Ascending aorta (tissue), 2 donors: ENCODE data around the gene NUCB1. TPM values are rescaled to one million over a fixed set of nuclear protein-coding genes. Genes with fewer than 3 reads are reported as not detected.

ENCODE experiments used
- DNase-seq, 2 donors: peaks; one replicate each; pipeline ENCODE4 v3.0.0-alpha.2; 2019; ENCODE audit warnings: low spot score in 2 of 2
- H3K27ac ChIP-seq, 2 donors: fragments of 200-600 bp; sonication (generic); one replicate each; pipeline ENCODE4 v1.5.1; 2016 to 2017; ENCODE audit warnings: mild to moderate bottlenecking in 1 of 2
- H3K27me3 ChIP-seq: fragments of 200-600 bp; sonication (generic); one replicate; pipeline ENCODE4 v1.5.1; 2017
- H3K36me3 ChIP-seq, 2 donors: fragments of 200-600 bp; sonication (generic); one replicate each; pipeline ENCODE4 v1.5.1; 2016
- H3K4me1 ChIP-seq, 2 donors: fragments of 200-600 bp; sonication (generic); one replicate each; pipeline ENCODE4 v1.5.1; 2016 to 2017; ENCODE audit warnings: mild to moderate bottlenecking in 1 of 2
- H3K4me3 ChIP-seq, 2 donors: fragments of 200-600 bp; sonication (generic); one replicate each; pipeline ENCODE4 v1.5.1; 2016 to 2017; ENCODE audit warnings: mild to moderate bottlenecking in 1 of 2
- H3K9me3 ChIP-seq, 2 donors: fragments of 200-600 bp; sonication (generic); one replicate each; pipeline ENCODE4 v1.5.1; 2016
- intact Hi-C: fragments of 100-400 bp; cut with DNase I; formaldehyde crosslinking; loops from one replicate; pipeline ENCODE4 v1.15.1; 2023
- total RNA-seq: library from RNA; depleted of rRNA; stranded (reverse); fragments of >200 nt; gene quantifications from one replicate; pipeline ENCODE4 v1.1.0, GENCODE V29; 2016
- TF ChIP-seq, protein P1 (sequence below), 3 experiments: fragments of 200-600 bp in 2 of 3; fragments of 450-650 bp in 1 of 3; sonication (generic) in 2 of 3; IDR thresholded peaks; one replicate each; pipeline ENCODE4 v1.5.1; 2016 to 2019; ENCODE audit warnings: antibody characterized with exemption in 3 of 3, mild to moderate bottlenecking in 1 of 3, moderate library complexity in 1 of 3

Gene NUCB1
- total RNA-seq, 1 donor from 2014 or later, result 505 TPM

DNA sequence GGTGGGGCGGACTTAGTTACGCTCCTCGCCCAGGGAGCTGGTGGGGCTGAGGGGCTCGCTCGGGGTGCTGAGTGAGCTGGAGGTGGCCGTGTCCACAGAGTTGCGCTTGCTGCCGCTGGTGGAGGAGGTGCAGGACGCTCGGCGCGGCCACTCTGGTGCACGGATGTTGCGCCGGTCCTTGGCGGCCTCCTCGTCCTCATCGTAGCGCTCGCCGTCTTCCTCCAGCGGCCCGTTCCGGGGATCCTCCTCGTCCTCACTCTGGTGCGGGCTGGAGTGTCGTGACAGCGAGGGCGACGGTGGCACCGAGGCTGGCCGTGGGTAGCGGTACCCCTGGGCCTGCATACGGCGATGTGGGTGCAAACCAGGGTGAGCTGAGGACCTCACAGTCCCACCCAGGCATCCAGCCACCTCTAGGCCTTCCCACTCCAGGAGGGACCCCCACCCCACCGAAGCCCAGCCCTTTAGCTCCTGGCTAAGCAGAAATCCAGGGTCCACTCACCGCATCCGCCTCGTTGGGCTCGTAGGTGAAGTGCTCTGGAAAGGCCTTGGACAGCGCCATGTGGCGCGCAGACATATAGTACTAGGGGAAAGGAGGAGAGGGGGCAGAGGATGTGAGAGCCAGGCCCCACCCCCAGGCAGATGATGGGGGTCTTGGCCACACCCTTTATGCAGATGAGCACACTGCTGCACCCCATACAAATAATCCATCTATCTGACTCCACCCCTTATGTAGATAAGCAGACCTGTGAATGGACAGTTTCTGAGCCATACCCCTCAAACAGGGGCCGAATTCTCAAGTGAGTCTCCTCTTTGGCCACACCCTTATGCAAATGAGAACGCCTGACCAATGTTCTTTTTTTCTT lies 69.4 kb downstream of the NUCB1 start:
- H3K4me1 ChIP-seq, result peaks cover 9 to 21% of the 10 kb centered on the region in 2 donors
- no peak for DNase-seq
- H3K27ac ChIP-seq, result peak overlapping the region; percentile 45 to 96
- TF ChIP-seq, protein P1, sequence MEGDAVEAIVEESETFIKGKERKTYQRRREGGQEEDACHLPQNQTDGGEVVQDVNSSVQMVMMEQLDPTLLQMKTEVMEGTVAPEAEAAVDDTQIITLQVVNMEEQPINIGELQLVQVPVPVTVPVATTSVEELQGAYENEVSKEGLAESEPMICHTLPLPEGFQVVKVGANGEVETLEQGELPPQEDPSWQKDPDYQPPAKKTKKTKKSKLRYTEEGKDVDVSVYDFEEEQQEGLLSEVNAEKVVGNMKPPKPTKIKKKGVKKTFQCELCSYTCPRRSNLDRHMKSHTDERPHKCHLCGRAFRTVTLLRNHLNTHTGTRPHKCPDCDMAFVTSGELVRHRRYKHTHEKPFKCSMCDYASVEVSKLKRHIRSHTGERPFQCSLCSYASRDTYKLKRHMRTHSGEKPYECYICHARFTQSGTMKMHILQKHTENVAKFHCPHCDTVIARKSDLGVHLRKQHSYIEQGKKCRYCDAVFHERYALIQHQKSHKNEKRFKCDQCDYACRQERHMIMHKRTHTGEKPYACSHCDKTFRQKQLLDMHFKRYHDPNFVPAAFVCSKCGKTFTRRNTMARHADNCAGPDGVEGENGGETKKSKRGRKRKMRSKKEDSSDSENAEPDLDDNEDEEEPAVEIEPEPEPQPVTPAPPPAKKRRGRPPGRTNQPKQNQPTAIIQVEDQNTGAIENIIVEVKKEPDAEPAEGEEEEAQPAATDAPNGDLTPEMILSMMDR (IDR thresholded peaks at IDR 0.05), result no peak
- no peaks in the 10 kb centered on the region for H3K9me3 ChIP-seq
- intact Hi-C loops, result loop anchor here (2.0 kb wide), 2 partner anchors 15 to 175 kb away; partner anchors contain the start of gene BAX
- H3K4me3 ChIP-seq, result no peak overlapping the region
- peaks cover 52 to 65% of the 10 kb centered on the region in 2 donors for H3K36me3 ChIP-seq
- no peaks in the 10 kb centered on the region for H3K27me3 ChIP-seq

DNA sequence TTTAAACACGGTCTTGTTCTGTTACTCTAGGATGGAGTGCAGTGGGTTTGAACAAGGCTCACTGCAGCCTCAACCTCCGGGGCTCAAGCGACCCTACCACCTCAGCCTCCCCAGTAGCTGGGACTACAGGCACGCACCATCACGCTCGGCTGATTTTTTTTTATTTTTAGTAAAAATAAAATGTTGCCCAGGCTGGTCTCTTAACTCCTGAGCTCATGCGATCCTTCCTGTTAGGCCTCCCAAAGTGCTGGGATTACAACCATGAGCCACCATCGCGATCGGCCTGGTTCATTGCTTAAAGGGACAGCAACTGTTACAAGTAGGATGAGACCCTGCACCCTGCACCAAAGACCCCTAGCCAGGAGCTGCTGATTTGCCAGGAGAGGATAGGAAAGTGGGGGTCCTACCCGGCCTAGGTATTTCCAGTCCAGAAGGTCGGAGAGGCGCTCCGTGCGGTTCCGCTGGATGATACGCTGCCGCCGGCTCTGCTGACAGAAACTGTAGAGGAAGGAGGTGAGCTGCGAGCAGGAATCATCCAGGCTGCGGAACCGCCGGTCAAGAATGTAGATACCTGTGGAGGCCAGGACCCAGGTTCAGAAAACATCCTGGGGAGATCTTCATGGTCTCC lies 70.1 kb downstream of the NUCB1 start:
- no peak overlapping the region for H3K4me3 ChIP-seq
- H3K9me3 ChIP-seq, result no peaks in the 10 kb centered on the region
- intact Hi-C loops, result no loop called here
- H3K27ac ChIP-seq, result peak overlapping the region in 1 of 2 donors; percentile 96
- peaks cover 53 to 70% of the 10 kb centered on the region in 2 donors for H3K36me3 ChIP-seq
- H3K4me1 ChIP-seq, result peaks cover 9 to 18% of the 10 kb centered on the region in 2 donors
- DNase-seq, result no peak
- H3K27me3 ChIP-seq, result no peaks in the 10 kb centered on the region
- TF ChIP-seq, protein P1 (IDR thresholded peaks at IDR 0.05), result no peak

DNA sequence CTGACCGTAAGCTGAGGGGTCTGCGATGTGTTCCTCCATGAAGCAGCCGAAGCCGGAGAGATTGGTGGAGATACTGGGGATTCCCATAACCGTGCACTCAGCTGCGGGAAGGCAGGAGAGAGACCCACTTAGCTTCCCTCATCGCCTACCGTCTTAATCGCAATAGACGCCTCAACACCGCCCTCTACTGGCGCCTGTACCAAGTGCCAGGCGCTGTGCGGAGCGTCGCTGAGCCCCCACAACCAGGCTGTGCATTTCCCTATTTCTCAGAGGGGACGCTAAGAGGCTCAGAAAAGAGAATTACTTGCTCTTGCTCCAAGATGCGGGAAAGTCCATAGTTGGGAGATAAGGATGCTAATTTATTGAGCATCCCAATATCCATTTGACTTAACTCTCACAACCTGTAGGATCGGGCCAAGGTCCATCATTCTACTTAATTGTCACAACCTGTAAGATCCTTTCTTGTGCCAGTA lies 70.8 kb downstream of the NUCB1 start:
- Histone ChIP-seq H3K27me3 (no peaks in the 10 kb centered on the region), H3K36me3 (peaks cover 52 to 73% of the 10 kb centered on the region in 2 donors), H3K9me3 (no peaks in the 10 kb centered on the region), H3K27ac (peak overlapping the region in 1 of 2 donors; percentile 53), H3K4me1 (peaks cover 9 to 18% of the 10 kb centered on the region in 2 donors), H3K4me3 (no peak overlapping the region)
- TF ChIP-seq, protein P1 (IDR thresholded peaks at IDR 0.05), result peak; percentile 91 to 93 (median 91)
- peak in 1 of 2 donors; percentile 86 for DNase-seq
- intact Hi-C loops, result no loop called here

Other genes starting within 250 kb of the NUCB1 start
- gene NTN5, start 227.3 kb upstream of the NUCB1 start, total RNA-seq, result not detected
- not detected for gene FUT2, start 204.3 kb upstream of the NUCB1 start, total RNA-seq
- 0.32 TPM for gene MAMSTR, start 180.6 kb upstream of the NUCB1 start, total RNA-seq
- gene RASIP1, start 159.7 kb upstream of the NUCB1 start, total RNA-seq, result 85.9 TPM
- gene IZUMO1, start 153.4 kb upstream of the NUCB1 start, total RNA-seq, result not detected
- gene FUT1, start 147.7 kb upstream of the NUCB1 start, total RNA-seq, result 3.8 TPM
- not detected for gene FGF21, start 144.8 kb upstream of the NUCB1 start, total RNA-seq
- 42.4 TPM for gene BCAT2, start 89.3 kb upstream of the NUCB1 start, total RNA-seq
- 9.8 TPM for gene HSD17B14, start 63.8 kb upstream of the NUCB1 start, total RNA-seq
- 237 TPM for gene PLEKHA4, start 31.7 kb upstream of the NUCB1 start, total RNA-seq
- gene PPP1R15A, start 27.9 kb upstream of the NUCB1 start, total RNA-seq, result 142 TPM
- not detected for gene TULP2, start 1.6 kb upstream of the NUCB1 start, total RNA-seq
- gene DHDH, start 33.4 kb downstream of the NUCB1 start, total RNA-seq, result not detected
- gene BAX, start 54.6 kb downstream of the NUCB1 start, total RNA-seq, result 182 TPM
- gene FTL, start 65.0 kb downstream of the NUCB1 start, total RNA-seq, result 7,736 TPM
- gene GYS1, start 93.0 kb downstream of the NUCB1 start, total RNA-seq, result 21.8 TPM
- 106 TPM for gene RUVBL2, start 93.6 kb downstream of the NUCB1 start, total RNA-seq
- not detected for gene LHB, start 116.8 kb downstream of the NUCB1 start, total RNA-seq
- not detected for gene CGB3, start 124.0 kb downstream of the NUCB1 start, total RNA-seq
- gene CGB2, start 131.6 kb downstream of the NUCB1 start, total RNA-seq, result not detected
- gene CGB1, start 136.6 kb downstream of the NUCB1 start, total RNA-seq, result not detected
- gene CGB5, start 143.5 kb downstream of the NUCB1 start, total RNA-seq, result not detected
- not detected for gene CGB8, start 148.8 kb downstream of the NUCB1 start, total RNA-seq
- gene CGB7, start 157.4 kb downstream of the NUCB1 start, total RNA-seq, result 10.2 TPM
- gene NTF4, start 164.5 kb downstream of the NUCB1 start, total RNA-seq, result not detected
- gene KCNA7, start 172.4 kb downstream of the NUCB1 start, total RNA-seq, result not detected
- 185 TPM for gene SNRNP70, start 185.1 kb downstream of the NUCB1 start, total RNA-seq
- 42.1 TPM for gene LIN7B, start 214.1 kb downstream of the NUCB1 start, total RNA-seq
- gene C19orf73, start 218.8 kb downstream of the NUCB1 start, total RNA-seq, result not detected
- 33.3 TPM for gene PPFIA3, start 219.2 kb downstream of the NUCB1 start, total RNA-seq